Testis (tissue), 3 donors: ENCODE data around the gene CDYL2. TPM values are rescaled to one million over a fixed set of nuclear protein-coding genes. Genes with fewer than 3 reads are reported as not detected.
"Not testable (repeated sequence)": the region's sequence is repeated elsewhere in the genome, so short reads cannot be mapped to it uniquely, and the experiment has no call there.

Source experiments
- DNase-seq: peaks from one replicate; pipeline ENCODE4 v3.0.0-alpha.2; 2019
- H3K27ac ChIP-seq, 2 donors: fragments of 200-600 bp; sonication (generic); one replicate each; pipeline ENCODE4 v1.5.1; 2019
- H3K27me3 ChIP-seq: fragments of 200-600 bp; sonication (generic); one replicate; pipeline ENCODE4 v1.5.1; 2019
- H3K36me3 ChIP-seq: fragments of 200-600 bp; sonication (generic); one replicate; pipeline ENCODE4 v1.5.1; 2017; ENCODE audit warnings: low read depth; ENCODE audit errors: missing control alignments
- H3K4me1 ChIP-seq: fragments of 200-600 bp; sonication (generic); one replicate; pipeline ENCODE4 v1.5.1; 2019
- H3K4me3 ChIP-seq, 2 donors: fragments of 200-600 bp; sonication (generic); one replicate each; pipeline ENCODE4 v1.5.1; 2017 to 2019
- H3K9me3 ChIP-seq: fragments of 200-600 bp; sonication (generic); one replicate; pipeline ENCODE4 v1.5.1; 2017
- CTCF ChIP-seq, 3 experiments: fragments of 450-650 bp in 2 of 3; fragments of 200-600 bp in 1 of 3; sonication (generic) in 1 of 3; IDR thresholded peaks; one replicate each; pipeline ENCODE4 v1.5.1; 2016 to 2019; ENCODE audit warnings: antibody characterized with exemption in 3 of 3, mild to moderate bottlenecking in 2 of 3, moderate library complexity in 1 of 3
- POLR2A ChIP-seq: fragments of 450-650 bp; IDR thresholded peaks from one replicate; pipeline ENCODE4 v1.6.1; 2017; ENCODE audit warnings: antibody characterized with exemption, mild to moderate bottlenecking, moderate library complexity
- WGBS, 2 donors: methylation state at CpG; one replicate each; pipeline ENCODE4 v1.1.5; 2018; 5-methylcytosine and 5-hydroxymethylcytosine counted together
- intact Hi-C: fragments of 100-400 bp; cut with DNase I; formaldehyde crosslinking; loops from one replicate; pipeline ENCODE4 v1.15.1; 2023; ENCODE audit warnings: low total_unique reads
- polyA plus RNA-seq: library from polyadenylated mRNA; stranded (reverse); fragments of 350-450 nt; fragmentation: Illumina TruSeq; extraction: RNeasy Lipid Tissue Mini Kit (QIAGEN cat#74804); gene quantifications from one replicate; pipeline ENCODE4 v1.2.3, GENCODE V29; 2014; ENCODE audit warnings: low read depth, low replicate concordance; ENCODE audit not compliant: insufficient read depth
- total RNA-seq, 2 donors: library from RNA; depleted of rRNA; stranded (reverse); fragments of >200 nt; gene quantifications; one replicate each; pipeline ENCODE4 v1.2.3, GENCODE V29; 2016

The CDYL2 gene
- total and polyA plus RNA-seq, 3 donors from 2014 or later, result 31.2 to 63.7 (median 60.4) TPM

- TF ChIP-seq POLR2A (no peak), CTCF (IDR thresholded peaks at IDR 0.05) (no peak)
- peaks cover 7% of the 10 kb centered on the region for H3K4me1 ChIP-seq
- H3K9me3 ChIP-seq, result no peaks in the 10 kb centered on the region
- DNase-seq, result no peak
- 85 to 95% methylated on average over 6 of the region's 6 CpGs for WGBS, 2 donors
- intact Hi-C loops, result no loop called here
- H3K27ac ChIP-seq, result no peak overlapping the region
- H3K4me3 ChIP-seq, result no peak overlapping the region
- no peaks in the 10 kb centered on the region for H3K27me3 ChIP-seq
- no peaks in the 10 kb centered on the region for H3K36me3 ChIP-seq
Observed at GRCh38 chr16:80739523-80739922, 64.9 kb downstream of the CDYL2 start.

GRCh38 chr16:80738521-80738920 lies 65.9 kb downstream of the CDYL2 start:
- 82 to 88% methylated on average over 3 of the region's 3 CpGs for WGBS, 2 donors
- Histone ChIP-seq H3K27ac (no peak overlapping the region), H3K9me3 (no peaks in the 10 kb centered on the region), H3K4me1 (peaks cover 7% of the 10 kb centered on the region), H3K36me3 (no peaks in the 10 kb centered on the region), H3K4me3 (no peak overlapping the region), H3K27me3 (no peaks in the 10 kb centered on the region)
- intact Hi-C loops, result no loop called here
- TF ChIP-seq CTCF (IDR thresholded peaks at IDR 0.05), result no peak
- TF ChIP-seq POLR2A, result no peak
- no peak for DNase-seq

GRCh38 chr16:80735846-80736245 lies 68.6 kb downstream of the CDYL2 start:
- intact Hi-C loops, result no loop called here
- no peak overlapping the region for H3K4me3 ChIP-seq
- 30 to 45% methylated on average over 4 of the region's 4 CpGs for WGBS, 2 donors
- H3K4me1 ChIP-seq, result peaks cover 7% of the 10 kb centered on the region
- no peak overlapping the region for H3K27ac ChIP-seq
- H3K9me3 ChIP-seq, result no peaks in the 10 kb centered on the region
- no peak for TF ChIP-seq POLR2A
- TF ChIP-seq CTCF (IDR thresholded peaks at IDR 0.05), result no peak
- no peaks in the 10 kb centered on the region for H3K27me3 ChIP-seq
- no peaks in the 10 kb centered on the region for H3K36me3 ChIP-seq
- peak; percentile 66 for DNase-seq

DNA sequence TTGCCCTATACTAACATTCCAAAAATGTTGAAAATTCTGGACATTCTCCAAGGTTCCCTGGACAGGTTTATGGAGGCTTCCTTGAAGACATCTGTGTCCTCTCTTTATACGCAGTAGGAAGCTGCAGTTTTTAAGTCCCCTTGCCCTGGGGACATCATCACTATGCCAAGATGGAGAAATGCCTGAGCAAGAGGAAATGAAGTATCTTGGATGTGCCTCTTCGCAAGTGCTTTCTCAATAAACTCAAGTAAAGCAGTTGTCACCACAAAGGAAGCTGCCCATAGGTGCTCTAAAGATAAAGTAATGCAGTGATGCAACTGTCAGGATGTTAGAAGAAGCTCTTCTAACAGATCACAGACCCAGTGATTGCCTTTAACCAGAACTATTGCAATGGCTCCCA lies 71.0 kb downstream of the CDYL2 start:
- no peaks in the 10 kb centered on the region for H3K36me3 ChIP-seq
- TF ChIP-seq CTCF (IDR thresholded peaks at IDR 0.05), result no peak
- no peak for TF ChIP-seq POLR2A

DNA sequence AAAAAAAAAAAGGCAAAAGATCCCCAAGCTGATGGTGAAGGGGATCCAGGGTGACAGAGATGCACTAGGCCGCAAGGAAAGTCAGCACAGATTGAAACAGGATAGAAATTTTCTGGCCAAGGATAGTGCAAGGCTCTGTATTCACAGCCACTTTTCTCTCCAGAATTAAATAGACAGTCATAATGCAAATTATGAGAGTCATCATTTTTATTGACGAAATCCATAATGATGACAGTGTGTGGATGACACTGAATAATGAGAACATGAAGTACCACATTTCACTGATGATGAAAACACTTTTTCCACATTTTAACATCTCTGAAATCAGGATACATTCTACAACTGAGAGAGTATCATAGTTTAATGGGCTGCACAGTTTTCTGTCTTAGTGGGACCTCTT lies 72.5 kb downstream of the CDYL2 start:
- intact Hi-C loops, result no loop called here
- no peak overlapping the region for H3K27ac ChIP-seq
- H3K4me1 ChIP-seq, result peaks cover 7% of the 10 kb centered on the region
- no peaks in the 10 kb centered on the region for H3K9me3 ChIP-seq
- 74 to 90% methylated on average over 2 of the region's 2 CpGs for WGBS, 2 donors
- TF ChIP-seq POLR2A (no peak), CTCF (IDR thresholded peaks at IDR 0.05) (no peak)
- DNase-seq, result no peak
- H3K4me3 ChIP-seq, result no peak overlapping the region
- H3K36me3 ChIP-seq, result no peaks in the 10 kb centered on the region
- no peaks in the 10 kb centered on the region for H3K27me3 ChIP-seq

More for the DNA sequence above, 71.0 kb downstream of the CDYL2 start:
- Histone ChIP-seq H3K4me3 (no peak overlapping the region), H3K9me3 (no peaks in the 10 kb centered on the region), H3K27ac (no peak overlapping the region), H3K4me1 (peaks cover 7% of the 10 kb centered on the region), H3K27me3 (no peaks in the 10 kb centered on the region)
- no peak for DNase-seq
- intact Hi-C loops, result no loop called here
- WGBS, 2 donors, result 43 to 73% methylated on average over 2 of the region's 2 CpGs

GRCh38 chr16:80727066-80727763 lies 77.2 kb downstream of the CDYL2 start:
- H3K27ac ChIP-seq, H3K4me3 ChIP-seq, DNase-seq, intact Hi-C loops, H3K4me1 ChIP-seq, H3K36me3 ChIP-seq, H3K27me3 ChIP-seq, H3K9me3 ChIP-seq: not testable (repeated sequence)
- WGBS, 2 donors, result 96 to 98% methylated on average over 28 to 29 of the region's 29 CpGs
